GM12878 (cell line): ENCODE measurements around the gene AGER. TPM values are rescaled to one million over a fixed set of nuclear protein-coding genes. Genes with fewer than 3 reads are reported as not detected.

Experiments
- ATAC-seq: fragments of 200-7000 bp; cut with Tn5 transposase; 3 replicates; pipeline ENCODE4 v1.9.1; 2020; ENCODE audit warnings: mild to moderate bottlenecking, moderate library complexity
- BruUV-seq: library from RNA; stranded (reverse); fragments of 400-500 nt; replicated peaks from 2 replicates; lab custom pipeline; 2021; lab: Mats Ljungman, UMichigan
- CTCF ChIA-PET: fragments of 300-600 bp; sonication (Branson Sonifier 250); formaldehyde crosslinking; extraction: SDS; loops from one replicate; lab custom pipeline; 2021; ENCODE audit warnings: inconsistent platforms; lab: Yijun Ruan, JAX
- POLR2A ChIA-PET: fragments of 350-600 bp; formaldehyde crosslinking; extraction: SDS; loops from one replicate; lab custom pipeline; 2021; ENCODE audit warnings: inconsistent platforms; lab: Charles Lee
- RAD21 ChIA-PET: fragments of 300-600 bp; sonication (Branson Sonifier 250); formaldehyde crosslinking; loops from one replicate; lab custom pipeline; 2023; ENCODE audit warnings: antibody characterized with exemption; ENCODE audit not compliant: unreplicated experiment; lab: Charles Lee
- SMC1A ChIA-PET: fragments of 300-600 bp; sonication (Branson Sonifier 250); formaldehyde crosslinking; loops from one replicate; lab custom pipeline; 2023; ENCODE audit not compliant: unreplicated experiment, uncharacterized antibody; lab: Charles Lee
- DNase-seq: peaks from one replicate; pipeline ENCODE4 v3.0.0-alpha.2; 2011; ENCODE audit warnings: low read depth, low spot score
- FAIRE-seq: peaks from 3 replicates; lab custom pipeline; 2011; peaks lifted over from hg19 to GRCh38; lab: Jason Lieb, UNC
- H2AFZ ChIP-seq: 2 replicates; pipeline ENCODE4 v1.6.0; 2011; ENCODE audit warnings: low read depth, low read length, control low read depth; ENCODE audit not compliant: control insufficient read depth
- H3K27ac ChIP-seq: 2 replicates; pipeline ENCODE4 v1.5.1; 2011; ENCODE audit warnings: control low read depth; ENCODE audit not compliant: control insufficient read depth, insufficient read depth
- H3K27me3 ChIP-seq, 2 experiments: replicated peaks in 1 of 2; 2 replicates each; pipeline versions ENCODE4 v1.6.0 to v1.6.1; 2011; ENCODE audit warnings: low read length in 1 of 2; ENCODE audit not compliant: control insufficient read depth in 2 of 2, insufficient read depth in 2 of 2
- H3K36me3 ChIP-seq, 2 experiments: 2 replicates each; pipeline ENCODE4 v1.5.1; 2011; ENCODE audit warnings: low read length in 1 of 2; ENCODE audit not compliant: control insufficient read depth in 2 of 2, insufficient read depth in 2 of 2
- H3K4me1 ChIP-seq: 2 replicates; pipeline ENCODE4 v1.6.1; 2011; ENCODE audit warnings: mild to moderate bottlenecking, low read length, moderate library complexity, mixed read lengths; ENCODE audit not compliant: control insufficient read depth, insufficient read depth
- H3K4me2 ChIP-seq: 2 replicates; pipeline ENCODE4 v1.6.0; 2011; ENCODE audit warnings: control low read depth; ENCODE audit not compliant: control insufficient read depth, insufficient read depth
- H3K4me3 ChIP-seq: fragments of 200-600 bp; sonication (generic); 2 replicates; pipeline ENCODE4 v1.5.1; 2016
- H3K79me2 ChIP-seq: 2 replicates; pipeline ENCODE4 v1.6.0; 2011; ENCODE audit warnings: low read length; ENCODE audit not compliant: control insufficient read depth, insufficient read depth
- H3K9ac ChIP-seq: 2 replicates; pipeline ENCODE4 v1.8.0; 2011; ENCODE audit warnings: low read length, control low read depth, mixed read lengths; ENCODE audit not compliant: control insufficient read depth, insufficient read depth
- H3K9me3 ChIP-seq: replicated peaks from 3 replicates; pipeline ENCODE4 v1.5.1; 2011; ENCODE audit warnings: mild to moderate bottlenecking, low read length; ENCODE audit not compliant: control insufficient read depth, insufficient read depth
- H4K20me1 ChIP-seq: 2 replicates; pipeline ENCODE4 v1.6.0; 2011; ENCODE audit not compliant: control insufficient read depth, insufficient read depth
- EED ChIP-seq: sonication (generic); IDR thresholded peaks from 2 replicates; pipeline ENCODE4 v1.6.1; 2016; ENCODE audit warnings: antibody characterized with exemption, low read depth
- GATAD2B ChIP-seq: fragments of 450-650 bp; conservative IDR thresholded peaks from 2 replicates; pipeline ENCODE4 v1.6.1; 2017; ENCODE audit warnings: low read depth, mild to moderate bottlenecking, moderate library complexity
- HDAC6 ChIP-seq: fragments of 200-600 bp; sonication (generic); IDR thresholded peaks from one replicate; pipeline ENCODE4 v1.8.0; 2017; ENCODE audit warnings: antibody characterized with exemption; ENCODE audit not compliant: unreplicated experiment
- HSF1 ChIP-seq: fragments of 150-350 bp; IDR thresholded peaks from 2 replicates; pipeline ENCODE4 v1.6.1; 2014; ENCODE audit warnings: mild to moderate bottlenecking, low read depth, low read length
- IRF4 ChIP-seq: IDR thresholded peaks from 2 replicates; pipeline ENCODE4 v1.6.1; 2011; ENCODE audit warnings: low read depth, low read length
- JUND ChIP-seq: IDR thresholded peaks from 2 replicates; pipeline ENCODE4 v1.6.1; 2012; ENCODE audit warnings: low read depth, mild to moderate bottlenecking, low read length, improper control_type of control experiment, moderate library complexity
- LARP7 ChIP-seq: fragments of 450-650 bp; IDR thresholded peaks from 2 replicates; pipeline ENCODE4 v1.6.1; 2017; ENCODE audit warnings: mild to moderate bottlenecking
- MLLT1 ChIP-seq: fragments of 450-650 bp; IDR thresholded peaks from 2 replicates; pipeline ENCODE4 v1.6.1; 2016; ENCODE audit warnings: mild to moderate bottlenecking
- PML ChIP-seq: IDR thresholded peaks from 2 replicates; pipeline ENCODE4 v1.6.1; 2012; ENCODE audit warnings: low read length, inconsistent platforms
- POU2F2 ChIP-seq: IDR thresholded peaks from 3 replicates; pipeline ENCODE4 v1.6.1; 2011; ENCODE audit warnings: low read depth, mild to moderate bottlenecking, low read length, borderline replicate concordance
- RBBP5 ChIP-seq: fragments of 200-600 bp; sonication (generic); conservative IDR thresholded peaks from 2 replicates; pipeline ENCODE4 v1.6.1; 2016
- SPI1 ChIP-seq: IDR thresholded peaks from 2 replicates; pipeline ENCODE4 v1.6.1; 2011; ENCODE audit warnings: low read depth, mild to moderate bottlenecking, low read length, moderate library complexity, borderline replicate concordance; ENCODE audit not compliant: insufficient read depth
- SUPT20H ChIP-seq: IDR thresholded peaks from 2 replicates; pipeline ENCODE4 v1.6.1; 2011; ENCODE audit warnings: low read depth, mild to moderate bottlenecking, low read length, moderate library complexity, borderline replicate concordance; ENCODE audit not compliant: control insufficient read depth
- ZNF217 ChIP-seq: fragments of 450-650 bp; IDR thresholded peaks from 2 replicates; pipeline ENCODE4 v1.6.1; 2017; ENCODE audit warnings: antibody characterized with exemption, mild to moderate bottlenecking
- ZZZ3 ChIP-seq: IDR thresholded peaks from 2 replicates; pipeline ENCODE4 v1.6.1; 2011; ENCODE audit warnings: low read depth; ENCODE audit not compliant: control insufficient read depth, insufficient read length
- WGBS: methylation state at CpG from one replicate; pipeline ENCODE4 v1.1.6; 2016; ENCODE audit warnings: low lambda C conversion rate; ENCODE audit not compliant: insufficient replicate concordance, insufficient coverage; ENCODE audit errors: missing lambda C conversion rate; 5-methylcytosine and 5-hydroxymethylcytosine counted together
- in situ Hi-C: fragments of 300-500 bp; cut with MboI; formaldehyde crosslinking; loops from 9 replicates; pipeline ENCODE4 v1.14.3; 2018; ENCODE audit warnings: mixed read lengths
- intact Hi-C: fragments of 100-400 bp; cut with micrococcal nuclease; formaldehyde crosslinking; loops from one replicate; pipeline ENCODE4 v1.14.2; 2022; ENCODE audit not compliant: unreplicated experiment
- polyA plus RNA-seq, 11 experiments: library from polyadenylated mRNA; depleted of rRNA in 4 of 11; unstranded in 6 of 11; stranded (reverse) in 5 of 11; fragments of >200 nt; fragmentation: Nextera tagmentation in 4 of 11; fragmentation: Illumina TruSeq in 1 of 11; extraction: Ambion mirVana in 4 of 11; extraction: Trizol in 1 of 11; gene quantifications; 1 replicate in 1 of 11; 2 replicates in 10 of 11; pipeline versions ENCODE4 v1.2.1 to v1.2.3, GENCODE V29; 2011 to 2016; ENCODE audit warnings: inconsistent platforms in 2 of 11, missing spikeins in 2 of 11, low read depth in 1 of 11
- total RNA-seq, 4 experiments: library from RNA; depleted of rRNA in 3 of 4; stranded (reverse); fragments of >200 nt in 3 of 4; fragmentation: Illumina TruSeq in 1 of 4; extraction: Trizol in 1 of 4; gene quantifications; 2 replicates each; pipeline versions ENCODE4 v1.2.1 to v1.2.3, GENCODE V29; 2013 to 2021
- TF ChIP-seq, protein P1 (sequence below): fragments of 450-650 bp; conservative IDR thresholded peaks from 2 replicates; pipeline ENCODE4 v1.6.1; 2017; ENCODE audit warnings: mild to moderate bottlenecking, moderate library complexity

The AGER gene
- total and polyA plus RNA-seq, 10 of the 15 experiments (the other 5 are each of a cell fraction or from before 2014, with no cell fraction given) = 1.1 to 18.2 (median 3.9) TPM

GRCh38 chr6:32154514-32155161, 29.4 kb downstream of the AGER start:
- peak overlapping the region; percentile 45 for H3K9ac ChIP-seq
- peak overlapping the region; percentile 94 for H3K4me3 ChIP-seq
- no peaks in the 10 kb centered on the region for H4K20me1 ChIP-seq
- H3K36me3 ChIP-seq = no peaks in the 10 kb centered on the region; a peak in 2 of 4 replicates
- H2AFZ ChIP-seq = peak overlapping the region; percentile 77
- H3K9me3 ChIP-seq = no peaks in the 10 kb centered on the region
- BruUV-seq = no TSS peak
- 8% methylated on average over 31 of the region's 34 CpGs for WGBS
- peaks cover 0 to 8% of the 10 kb centered on the region in 2 experiments; a peak in 3 of 4 replicates for H3K27me3 ChIP-seq
- in situ Hi-C loops (no loop called here), intact Hi-C loops (loop anchor here (2.0 to 10.0 kb wide), 3 partner anchors 36 to 110 kb away; no protein-coding TSS in a partner anchor)
- H3K27ac ChIP-seq = peak overlapping the region; percentile 11; the same call in 1 of the 2 replicates
- ChIA-PET SMC1A (interaction anchor here (0.7 to 1.1 kb wide), 4 partner anchors 22 to 99 kb away, joined by 3 to 5 read pairs (median 4); no protein-coding TSS in a partner anchor), CTCF (interaction anchor here (0.6 to 1.2 kb wide), 9 partner anchors 9 to 1190 kb away, joined by 3 to 7 read pairs (median 5); partner anchors contain the start of genes ATF6B and FKBPL), POLR2A (interaction anchor here (0.6 to 1.0 kb wide), 2 partner anchors 26 to 238 kb away, joined by 4 to 7 read pairs; partner anchors contain the start of gene ATF6B), RAD21 (interaction anchor here (0.6 to 1.3 kb wide), 5 partner anchors 23 to 41 kb away, joined by 3 to 5 read pairs (median 4); no protein-coding TSS in a partner anchor)
- H3K4me2 ChIP-seq = peak overlapping the region; percentile 85
- ATAC-seq (peak; percentile 95), DNase-seq (no peak), FAIRE-seq (peak; percentile 86)
- H3K79me2 ChIP-seq = no peaks in the 10 kb centered on the region
- peaks cover 3% of the 10 kb centered on the region; the same call in 1 of the 2 replicates for H3K4me1 ChIP-seq
- TF ChIP-seq SUPT20H = no peak
- TF ChIP-seq LARP7 = no peak
- no peak for TF ChIP-seq ZNF217
- TF ChIP-seq EED = no peak
- TF ChIP-seq, protein P1, sequence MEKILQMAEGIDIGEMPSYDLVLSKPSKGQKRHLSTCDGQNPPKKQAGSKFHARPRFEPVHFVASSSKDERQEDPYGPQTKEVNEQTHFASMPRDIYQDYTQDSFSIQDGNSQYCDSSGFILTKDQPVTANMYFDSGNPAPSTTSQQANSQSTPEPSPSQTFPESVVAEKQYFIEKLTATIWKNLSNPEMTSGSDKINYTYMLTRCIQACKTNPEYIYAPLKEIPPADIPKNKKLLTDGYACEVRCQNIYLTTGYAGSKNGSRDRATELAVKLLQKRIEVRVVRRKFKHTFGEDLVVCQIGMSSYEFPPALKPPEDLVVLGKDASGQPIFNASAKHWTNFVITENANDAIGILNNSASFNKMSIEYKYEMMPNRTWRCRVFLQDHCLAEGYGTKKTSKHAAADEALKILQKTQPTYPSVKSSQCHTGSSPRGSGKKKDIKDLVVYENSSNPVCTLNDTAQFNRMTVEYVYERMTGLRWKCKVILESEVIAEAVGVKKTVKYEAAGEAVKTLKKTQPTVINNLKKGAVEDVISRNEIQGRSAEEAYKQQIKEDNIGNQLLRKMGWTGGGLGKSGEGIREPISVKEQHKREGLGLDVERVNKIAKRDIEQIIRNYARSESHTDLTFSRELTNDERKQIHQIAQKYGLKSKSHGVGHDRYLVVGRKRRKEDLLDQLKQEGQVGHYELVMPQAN = peak; percentile 56; the same call in 1 of the 2 replicates
- TF ChIP-seq JUND = 0 out of 2 replicates have a peak, but pooled peaks have one; percentile 26
- peak; percentile 32; the same call in 1 of the 2 replicates for TF ChIP-seq SPI1
- TF ChIP-seq MLLT1 = no peak
- TF ChIP-seq HSF1 = no peak
- no peak for TF ChIP-seq HDAC6
- peak; percentile 30; the same call in 1 of the 3 replicates for TF ChIP-seq POU2F2
- no peak for TF ChIP-seq GATAD2B
- no peak for TF ChIP-seq PML
- TF ChIP-seq IRF4 = no peak
- TF ChIP-seq RBBP5 = no peak
- no peak for TF ChIP-seq ZZZ3
